ENCODE data around the gene KRT83.

DNA sequence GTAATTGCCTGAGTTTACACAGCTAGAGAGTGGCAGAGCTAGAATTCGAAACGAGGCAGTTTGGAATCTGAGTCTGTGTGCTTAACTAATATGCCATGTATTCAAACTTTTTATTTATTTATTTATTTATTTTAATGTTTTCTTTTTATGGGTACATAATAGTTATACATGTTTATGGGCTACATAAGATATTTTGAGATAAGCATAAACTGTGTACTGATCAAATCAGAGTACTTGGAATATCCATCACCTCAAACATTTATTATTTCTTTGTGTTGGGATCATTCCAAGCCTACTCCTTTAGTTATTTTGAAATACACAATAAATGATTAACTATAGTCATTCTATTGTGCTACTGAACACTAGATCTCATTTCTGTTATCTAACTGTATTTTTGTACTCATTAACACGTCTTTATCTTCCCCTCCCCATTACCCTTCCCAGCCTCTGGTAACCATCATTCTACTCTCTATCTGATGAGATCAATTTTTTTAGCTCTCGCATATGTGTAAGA is 22.5 kb downstream of the KRT83 start:
- TF ChIP-seq POLR2A (IDR thresholded peaks at IDR 0.05; ENCODE audit: low read length): no peak
- no peak for TF ChIP-seq RNF2 (IDR thresholded peaks at IDR 0.05; ENCODE audit: borderline replicate concordance, low read depth)
- no peak for TF ChIP-seq RCOR1 (IDR thresholded peaks at IDR 0.05; ENCODE audit: low read depth, low read length)
